HG03135 (cell line): ENCODE results near the gene TRAPPC5.

ENCODE experiments used
- ATAC-seq: cut with Tn5 transposase; IDR thresholded peaks from one replicate; pipeline ENCODE4 v1.9.1; 2021; ENCODE audit warnings: mild to moderate bottlenecking, moderate library complexity; ENCODE audit not compliant: unreplicated experiment

Gene TRAPPC5

GRCh38 chr19:7699003-7699402 is 18.4 kb downstream of the TRAPPC5 start:
- no peak for ATAC-seq

GRCh38 chr19:7699417-7700401 is 19.1 kb downstream of the TRAPPC5 start:
- ATAC-seq: no peak

- no peak for ATAC-seq
Measured at GRCh38 chr19:7701049-7701653, 20.5 kb downstream of the TRAPPC5 start.

- ATAC-seq: peak; percentile 45
Measured at GRCh38 chr19:7701654-7702457, 21.2 kb downstream of the TRAPPC5 start, which contains the start of gene FCER2. Gene FCER2, minus strand, starts transcription at chr19:7702131. Its CDS starts 2,371 bp downstream, at chr19:7699760.

- ATAC-seq: no peak
Measured at GRCh38 chr19:7703332-7703731, 22.7 kb downstream of the TRAPPC5 start.

GRCh38 chr19:7704280-7705060 is 23.8 kb downstream of the TRAPPC5 start:
- no peak for ATAC-seq

- peak; percentile 51 for ATAC-seq
Measured at GRCh38 chr19:7705387-7706187, 25.0 kb downstream of the TRAPPC5 start.

- ATAC-seq: no peak
Measured at GRCh38 chr19:7706188-7706954, 25.7 kb downstream of the TRAPPC5 start.

GRCh38 chr19:7706955-7707456 is 26.4 kb downstream of the TRAPPC5 start:
- no peak for ATAC-seq

GRCh38 chr19:7709932-7710460 is 29.4 kb downstream of the TRAPPC5 start:
- ATAC-seq: no peak

- ATAC-seq: no peak
Measured at GRCh38 chr19:7710616-7711015, 30.0 kb downstream of the TRAPPC5 start.

- no peak for ATAC-seq
Measured at GRCh38 chr19:7715671-7716070, 35.0 kb downstream of the TRAPPC5 start.

GRCh38 chr19:7716762-7717161 is 36.1 kb downstream of the TRAPPC5 start:
- no peak for ATAC-seq

GRCh38 chr19:7718668-7719067 is 38.0 kb downstream of the TRAPPC5 start:
- no peak for ATAC-seq

GRCh38 chr19:7720351-7720750 is 39.7 kb downstream of the TRAPPC5 start:
- ATAC-seq: no peak

GRCh38 chr19:7722231-7722651 is 41.6 kb downstream of the TRAPPC5 start:
- ATAC-seq: no peak

- ATAC-seq: no peak
Measured at GRCh38 chr19:7725791-7726190, 45.2 kb downstream of the TRAPPC5 start.

- no peak for ATAC-seq
Measured at GRCh38 chr19:7729211-7729610, 48.6 kb downstream of the TRAPPC5 start.
